ENCODE measurements around the gene APP.

Gene APP

DNA sequence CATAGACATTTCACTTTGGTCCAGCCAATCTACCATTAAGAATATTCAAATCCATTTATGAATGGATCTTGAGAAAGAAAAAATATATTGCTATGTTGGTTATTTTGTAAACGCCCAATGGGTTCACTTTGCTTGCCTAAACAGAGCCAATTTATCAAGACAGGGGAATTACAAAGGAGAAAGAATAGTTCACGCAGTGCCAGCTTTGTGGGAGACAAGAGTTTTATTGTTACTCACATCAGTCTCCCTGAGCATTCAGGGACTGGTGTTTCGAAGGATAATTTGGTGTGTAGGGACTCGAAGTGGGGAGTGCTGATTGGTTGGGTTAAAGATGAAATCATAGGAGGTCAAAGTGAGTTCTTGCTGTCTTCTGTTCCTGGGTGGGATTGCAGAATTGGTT lies 300.5 kb downstream of the APP start:
- DNase-seq (ENCODE audit: low read depth in 2 of 2), result no peak

DNA sequence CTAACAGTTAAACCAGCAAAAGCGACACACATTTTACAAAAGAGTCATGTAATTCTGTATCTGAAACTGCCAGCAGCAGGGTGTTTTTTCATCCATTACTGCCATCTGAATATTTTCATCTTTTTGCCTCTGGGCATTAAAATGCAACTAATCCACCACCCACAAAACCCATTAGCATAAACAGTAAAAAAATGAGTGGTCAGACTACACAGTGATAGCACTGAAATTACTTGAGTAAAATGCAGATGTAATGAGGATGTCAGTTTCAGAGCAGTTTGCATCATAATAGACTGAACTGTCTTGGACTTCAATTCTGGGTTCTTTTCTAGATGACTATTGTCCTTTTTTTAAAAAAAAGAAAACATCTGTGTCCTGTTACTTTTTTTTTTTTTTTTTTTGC lies 303.5 kb downstream of the APP start:
- no peak for DNase-seq (ENCODE audit: low read depth in 2 of 2)

GRCh38 chr21:25863747-25864146 lies 306.8 kb downstream of the APP start:
- no peak for DNase-seq (ENCODE audit: low read depth in 2 of 2)

DNA sequence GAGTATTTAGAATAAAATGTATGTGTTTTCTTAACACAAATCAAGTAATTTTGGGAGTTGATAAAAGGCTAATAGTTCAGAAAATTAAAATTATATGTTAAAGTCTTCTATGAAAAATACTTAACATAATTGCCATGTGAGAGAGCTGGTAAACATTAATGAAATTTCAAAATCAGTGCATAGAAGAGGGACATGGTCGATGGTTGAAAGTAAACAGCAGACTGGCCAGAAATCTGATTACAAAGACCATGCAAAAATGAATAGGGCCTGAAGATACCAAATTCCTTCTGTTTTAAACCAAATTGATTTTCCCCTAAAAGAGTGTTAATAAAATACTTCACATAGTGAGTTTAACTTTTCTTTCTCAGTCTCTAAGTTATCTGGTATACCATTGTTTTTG lies 307.5 kb downstream of the APP start:
- DNase-seq (ENCODE audit: low read depth in 2 of 2), result no peak

DNA sequence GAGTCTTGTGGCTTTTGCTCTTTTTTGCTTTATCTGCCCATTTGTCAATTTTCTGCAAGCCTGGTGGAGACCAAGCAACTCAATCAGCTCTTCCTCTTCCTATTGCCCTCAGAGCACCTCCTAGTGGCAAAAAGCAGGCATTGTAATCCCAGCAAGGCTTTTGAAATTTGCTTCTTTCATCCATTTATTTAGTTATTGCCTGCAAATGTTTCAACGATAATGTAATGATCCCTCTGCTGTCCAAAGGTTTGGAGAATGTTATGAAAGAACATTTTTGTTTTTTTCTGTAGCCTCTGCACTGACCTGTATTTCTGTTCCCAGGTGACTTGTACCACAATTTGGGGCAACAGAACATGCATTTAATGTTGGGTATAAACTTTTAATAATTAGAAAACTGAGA lies 308.0 kb downstream of the APP start:
- no peak for DNase-seq (ENCODE audit: low read depth in 2 of 2)

DNA sequence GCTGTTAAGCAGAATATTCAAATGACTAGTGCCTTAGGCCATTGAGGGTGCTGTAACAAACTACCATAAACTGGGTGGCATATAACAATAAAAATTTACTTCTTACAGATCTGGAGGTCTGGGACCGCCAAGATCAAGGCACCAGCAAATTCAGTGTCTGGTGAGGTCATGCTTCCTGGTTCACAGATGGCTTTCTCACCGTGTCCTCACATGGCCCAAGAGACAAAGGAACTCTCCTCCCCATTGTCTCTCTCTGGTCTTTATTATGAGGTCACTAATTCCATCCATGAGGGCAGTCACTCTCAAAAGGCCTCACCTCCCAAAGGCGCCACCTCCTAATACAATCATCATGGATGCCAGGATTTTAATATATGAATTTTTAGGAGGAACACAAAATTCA lies 308.5 kb downstream of the APP start:
- no peak for DNase-seq (ENCODE audit: low read depth in 2 of 2)

- no peak for DNase-seq (ENCODE audit: low read depth in 2 of 2)
These were observed 311.2 kb downstream of the APP start for GRCh38 chr21:25859235-25859929.

GRCh38 chr21:25858325-25858724 lies 312.2 kb downstream of the APP start:
- DNase-seq (ENCODE audit: low read depth in 2 of 2), result no peak

DNA sequence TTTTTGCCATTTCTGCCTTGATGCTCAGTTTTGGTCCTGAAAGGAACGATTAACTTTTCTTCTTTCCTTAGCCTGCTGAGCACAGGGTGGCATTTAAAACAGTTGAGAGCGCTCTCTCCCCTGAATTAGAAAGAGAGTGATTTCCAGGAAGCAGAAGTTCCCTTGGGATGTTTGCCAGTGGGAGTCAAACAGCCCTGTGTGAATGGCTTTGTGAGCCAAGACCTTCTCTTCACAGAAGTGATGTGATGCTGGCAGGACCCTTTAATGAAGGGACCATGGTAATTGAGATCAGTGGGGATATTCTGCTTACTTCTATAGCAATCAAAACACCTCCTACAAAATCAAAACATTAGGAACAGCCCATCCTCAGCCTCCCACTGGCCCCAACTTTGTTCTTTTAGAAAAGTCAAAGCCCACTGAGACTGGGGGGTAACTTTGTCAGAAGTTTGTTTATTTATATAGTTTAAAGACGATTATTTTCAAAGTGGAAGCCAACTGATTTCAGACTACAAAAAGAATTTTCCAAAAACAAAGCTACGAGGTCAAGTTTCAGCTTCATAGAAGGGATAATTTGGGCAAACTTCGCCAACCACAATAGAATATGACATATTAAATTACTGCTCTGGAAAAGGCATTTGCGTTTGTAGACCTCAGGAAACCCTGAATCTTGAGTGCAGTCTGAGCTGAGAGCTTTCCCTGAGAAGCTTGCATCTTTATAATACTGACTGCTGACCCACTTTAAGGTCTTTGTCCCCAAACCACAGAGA lies 313.1 kb downstream of the APP start:
- DNase-seq (ENCODE audit: low read depth in 2 of 2), result no peak

DNA sequence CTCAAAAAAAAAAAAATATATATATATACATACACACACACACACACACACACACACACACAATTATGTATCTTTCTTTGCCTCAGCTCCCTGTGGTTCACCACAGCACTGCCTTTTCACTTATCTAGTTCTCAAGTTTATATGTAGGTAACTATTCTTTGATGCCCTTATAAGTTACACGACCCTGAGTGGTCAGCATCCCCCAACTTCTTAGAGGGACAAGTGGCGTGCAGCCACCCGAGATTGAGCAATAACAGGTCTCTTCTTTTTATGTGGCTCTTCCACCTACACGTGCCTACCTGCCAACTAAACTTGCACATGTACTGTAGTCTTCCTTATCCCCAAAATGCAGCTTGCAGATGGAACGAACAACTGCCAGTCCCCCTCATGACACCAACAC lies 315.0 kb downstream of the APP start:
- DNase-seq (ENCODE audit: low read depth in 2 of 2), result no peak

DNA sequence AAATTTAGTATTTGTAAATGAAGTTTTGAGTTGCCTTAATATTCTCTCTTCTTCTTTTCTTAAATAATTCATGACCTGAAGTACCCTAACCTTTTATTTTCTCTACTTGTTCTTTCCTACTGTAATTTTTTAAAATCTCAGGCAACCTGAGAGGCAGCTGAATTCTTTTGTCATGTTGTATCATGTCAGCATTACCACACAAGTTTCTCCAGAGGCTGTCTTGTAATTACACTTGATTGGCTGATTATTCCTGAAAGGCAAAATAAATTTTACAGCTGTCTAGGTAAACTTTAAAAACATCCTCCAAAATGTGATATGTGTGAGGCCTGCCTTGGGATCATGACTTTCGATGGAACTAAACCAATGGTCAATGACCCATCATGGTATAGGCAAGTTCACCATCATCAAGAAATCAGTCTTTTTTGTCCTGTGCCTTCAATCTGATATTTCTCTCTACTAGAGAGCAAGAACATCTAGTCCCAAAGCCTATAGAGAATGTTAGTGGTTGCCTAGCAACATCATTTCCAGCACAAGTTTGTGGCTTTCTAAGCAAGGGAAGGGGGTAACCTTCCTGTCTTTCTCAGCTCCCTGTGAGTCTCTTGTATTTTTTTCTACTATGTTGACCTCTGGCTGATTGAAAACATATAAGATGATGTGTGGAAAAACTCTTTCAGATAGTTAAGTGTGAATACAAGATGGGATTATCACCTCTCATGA lies 320.3 kb downstream of the APP start:
- DNase-seq (ENCODE audit: low read depth in 2 of 2), result no peak

DNA sequence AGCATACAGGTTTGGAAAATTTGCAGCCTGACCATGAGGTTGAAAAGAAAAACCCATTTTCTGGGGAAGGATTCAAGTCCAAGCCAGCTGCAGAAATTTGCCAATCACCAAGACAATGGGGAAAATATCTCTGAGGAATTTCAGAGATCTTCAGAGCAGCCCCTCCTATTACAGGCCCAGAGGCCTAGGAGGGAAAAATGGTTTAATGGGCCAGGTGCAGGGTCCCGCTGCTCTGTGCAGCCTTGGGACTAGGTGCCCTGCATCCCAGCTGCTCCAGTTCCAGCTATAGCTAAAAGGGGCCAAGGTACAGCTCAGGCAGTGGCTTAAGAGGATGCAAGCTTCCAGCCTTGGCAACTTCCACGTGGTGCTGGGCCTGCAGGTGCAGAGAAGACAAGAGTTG lies 322.3 kb downstream of the APP start:
- no peak for DNase-seq (ENCODE audit: low read depth in 2 of 2)

- no peak for DNase-seq (ENCODE audit: low read depth in 2 of 2)
These were observed 324.8 kb downstream of the APP start for GRCh38 chr21:25845729-25846256.

DNA sequence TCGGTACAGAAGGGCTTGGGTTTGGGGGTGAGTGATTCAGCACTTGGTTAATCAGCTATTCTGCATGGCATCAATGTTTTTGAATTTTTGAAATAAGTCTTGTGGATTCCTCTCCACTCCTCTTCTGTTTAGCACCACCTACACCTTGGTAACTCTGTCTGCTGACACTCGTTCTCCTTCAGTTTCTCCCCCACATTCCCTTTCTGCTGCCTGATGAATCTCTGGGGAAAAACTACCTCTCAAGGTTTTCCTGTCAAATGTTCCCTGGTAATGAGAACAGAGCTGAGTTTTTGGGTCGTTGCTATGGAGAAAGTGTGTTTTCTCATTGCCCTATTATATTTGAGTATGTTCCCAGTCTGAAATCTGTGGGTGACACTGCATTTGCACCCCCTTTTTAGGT lies 327.6 kb downstream of the APP start:
- DNase-seq (ENCODE audit: low read depth in 2 of 2), result no peak

DNA sequence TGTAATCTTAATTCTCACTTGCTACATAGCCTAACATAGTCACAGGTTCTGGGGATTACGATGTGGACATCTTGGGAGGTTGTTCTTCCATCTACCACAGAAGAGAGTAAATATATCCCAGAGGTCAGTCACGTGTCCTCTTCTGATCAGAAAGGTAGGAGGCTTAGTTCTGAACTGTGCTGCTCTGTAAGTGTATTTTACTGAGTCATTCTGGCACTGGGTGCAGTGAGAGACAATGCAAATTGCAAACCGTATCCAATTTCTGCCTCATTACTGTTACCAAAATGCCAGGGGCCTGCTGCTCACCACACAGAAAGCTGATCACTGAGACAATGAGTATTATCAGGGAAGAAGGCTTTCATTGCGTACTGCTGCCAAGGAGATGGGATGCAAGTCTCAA lies 331.8 kb downstream of the APP start:
- no peak for DNase-seq (ENCODE audit: low read depth in 2 of 2)

DNA sequence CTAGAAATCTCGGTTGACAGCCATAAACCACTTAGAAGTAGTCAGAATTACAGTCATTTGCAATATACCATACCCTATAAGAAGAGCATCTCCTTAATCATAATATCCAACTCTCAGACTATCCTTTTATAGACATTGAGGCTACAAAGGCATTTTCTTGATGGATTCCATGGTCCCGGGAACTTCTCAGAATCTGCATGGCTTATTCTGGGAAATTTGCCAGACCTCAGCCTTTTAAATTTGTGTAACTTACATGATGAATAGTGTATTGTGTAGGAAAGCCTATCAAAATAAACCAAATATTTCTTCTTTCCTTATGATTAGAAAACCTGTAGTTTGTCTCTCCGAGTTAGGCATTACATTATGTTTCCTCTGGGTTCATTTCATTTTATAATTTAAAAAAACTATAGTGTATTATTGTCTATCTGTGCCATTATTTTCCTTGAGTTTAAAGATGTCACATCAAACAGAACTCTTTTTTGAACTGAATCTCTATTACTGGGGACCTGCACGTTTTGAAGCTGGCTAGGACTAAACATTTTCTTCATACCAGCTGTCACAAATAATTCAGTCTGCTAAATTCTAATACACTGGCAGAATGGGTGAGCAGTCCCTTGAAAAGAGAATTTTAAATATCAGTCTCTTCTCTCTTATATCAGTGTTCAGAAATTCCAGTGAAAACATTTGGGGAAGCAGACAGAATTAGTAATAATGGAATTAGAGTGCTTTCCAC lies 332.9 kb downstream of the APP start:
- DNase-seq (ENCODE audit: low read depth in 2 of 2), result no peak

DNA sequence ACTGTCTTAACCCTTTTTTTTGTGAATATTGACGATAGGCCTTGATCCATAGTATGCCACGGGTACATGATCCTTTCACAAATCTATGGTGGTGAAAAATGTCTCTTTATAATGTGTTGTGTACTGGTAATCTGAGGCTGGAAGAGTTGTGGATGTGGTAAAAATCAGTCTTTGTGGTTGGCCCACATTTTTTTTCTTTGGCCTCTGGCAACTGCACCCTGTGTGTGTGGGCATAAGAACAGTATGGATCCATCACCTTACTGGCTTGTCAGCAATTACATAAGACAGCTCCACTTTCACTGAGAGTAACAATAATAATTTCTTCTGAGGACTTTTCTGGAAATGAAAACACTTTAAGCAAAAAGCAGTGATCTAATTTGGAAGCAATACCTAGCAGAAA lies 334.2 kb downstream of the APP start:
- DNase-seq (ENCODE audit: low read depth in 2 of 2), result no peak

- no peak for DNase-seq (ENCODE audit: low read depth in 2 of 2)
These were observed 336.2 kb downstream of the APP start for GRCh38 chr21:25834381-25834780.

- no peak for DNase-seq (ENCODE audit: low read depth in 2 of 2)
These were observed 339.1 kb downstream of the APP start for GRCh38 chr21:25831300-25831960.
